GM20000 (cell line): ENCODE data around the gene GAGE10.
"Not testable (repeated sequence)": the region's sequence is repeated elsewhere in the genome, so short reads cannot be mapped to it uniquely, and the experiment has no call there.

Experiments
- DNase-seq: peaks from one replicate; pipeline ENCODE4 v3.0.0; 2012; ENCODE audit warnings: low spot score
- TF ChIP-seq, protein P1 (sequence below): IDR thresholded peaks from 2 replicates; pipeline ENCODE4 v1.5.1; 2012; ENCODE audit warnings: mild to moderate bottlenecking, control low read depth; ENCODE audit errors: extremely low read depth, missing control alignments

GAGE10 gene

DNA sequence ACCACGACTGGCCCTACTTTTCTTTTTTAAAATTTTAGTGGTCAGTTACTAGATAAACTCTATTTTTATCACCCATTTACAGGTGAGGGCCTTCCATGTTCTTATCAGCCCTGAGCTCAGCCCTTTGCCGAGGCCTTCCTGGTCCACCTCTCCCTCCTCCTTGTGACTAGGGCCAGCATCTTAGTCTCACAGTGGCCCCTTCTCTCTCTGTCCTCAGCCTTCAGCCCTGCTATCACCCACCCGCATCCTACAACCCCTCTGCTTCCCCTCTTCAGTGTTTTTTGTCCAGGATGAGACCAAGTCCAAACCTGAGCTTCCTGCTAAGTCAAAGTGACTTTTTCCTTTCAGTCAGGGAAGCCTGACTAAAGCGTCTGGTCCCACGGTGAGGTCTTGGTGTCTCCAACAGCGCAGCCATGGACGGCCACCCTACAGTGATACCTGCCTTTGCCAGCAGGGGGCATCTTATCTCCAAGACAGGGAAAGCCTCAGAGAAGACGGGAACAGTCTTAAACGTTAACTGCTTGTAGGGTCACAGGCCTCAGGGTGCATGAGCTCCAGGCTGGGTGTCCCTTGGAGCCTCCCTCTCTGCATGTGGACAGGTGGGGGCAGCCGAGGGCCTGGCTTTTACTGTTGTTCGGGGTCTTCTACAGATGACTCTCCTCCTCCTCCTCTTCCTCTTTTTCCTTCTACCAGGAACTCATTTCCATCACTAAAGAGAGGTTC, 11.7 kb upstream of the GAGE10 start:
- peak; percentile 37 for DNase-seq
- TF ChIP-seq, protein P1, sequence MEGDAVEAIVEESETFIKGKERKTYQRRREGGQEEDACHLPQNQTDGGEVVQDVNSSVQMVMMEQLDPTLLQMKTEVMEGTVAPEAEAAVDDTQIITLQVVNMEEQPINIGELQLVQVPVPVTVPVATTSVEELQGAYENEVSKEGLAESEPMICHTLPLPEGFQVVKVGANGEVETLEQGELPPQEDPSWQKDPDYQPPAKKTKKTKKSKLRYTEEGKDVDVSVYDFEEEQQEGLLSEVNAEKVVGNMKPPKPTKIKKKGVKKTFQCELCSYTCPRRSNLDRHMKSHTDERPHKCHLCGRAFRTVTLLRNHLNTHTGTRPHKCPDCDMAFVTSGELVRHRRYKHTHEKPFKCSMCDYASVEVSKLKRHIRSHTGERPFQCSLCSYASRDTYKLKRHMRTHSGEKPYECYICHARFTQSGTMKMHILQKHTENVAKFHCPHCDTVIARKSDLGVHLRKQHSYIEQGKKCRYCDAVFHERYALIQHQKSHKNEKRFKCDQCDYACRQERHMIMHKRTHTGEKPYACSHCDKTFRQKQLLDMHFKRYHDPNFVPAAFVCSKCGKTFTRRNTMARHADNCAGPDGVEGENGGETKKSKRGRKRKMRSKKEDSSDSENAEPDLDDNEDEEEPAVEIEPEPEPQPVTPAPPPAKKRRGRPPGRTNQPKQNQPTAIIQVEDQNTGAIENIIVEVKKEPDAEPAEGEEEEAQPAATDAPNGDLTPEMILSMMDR, result peak; percentile 51

DNA sequence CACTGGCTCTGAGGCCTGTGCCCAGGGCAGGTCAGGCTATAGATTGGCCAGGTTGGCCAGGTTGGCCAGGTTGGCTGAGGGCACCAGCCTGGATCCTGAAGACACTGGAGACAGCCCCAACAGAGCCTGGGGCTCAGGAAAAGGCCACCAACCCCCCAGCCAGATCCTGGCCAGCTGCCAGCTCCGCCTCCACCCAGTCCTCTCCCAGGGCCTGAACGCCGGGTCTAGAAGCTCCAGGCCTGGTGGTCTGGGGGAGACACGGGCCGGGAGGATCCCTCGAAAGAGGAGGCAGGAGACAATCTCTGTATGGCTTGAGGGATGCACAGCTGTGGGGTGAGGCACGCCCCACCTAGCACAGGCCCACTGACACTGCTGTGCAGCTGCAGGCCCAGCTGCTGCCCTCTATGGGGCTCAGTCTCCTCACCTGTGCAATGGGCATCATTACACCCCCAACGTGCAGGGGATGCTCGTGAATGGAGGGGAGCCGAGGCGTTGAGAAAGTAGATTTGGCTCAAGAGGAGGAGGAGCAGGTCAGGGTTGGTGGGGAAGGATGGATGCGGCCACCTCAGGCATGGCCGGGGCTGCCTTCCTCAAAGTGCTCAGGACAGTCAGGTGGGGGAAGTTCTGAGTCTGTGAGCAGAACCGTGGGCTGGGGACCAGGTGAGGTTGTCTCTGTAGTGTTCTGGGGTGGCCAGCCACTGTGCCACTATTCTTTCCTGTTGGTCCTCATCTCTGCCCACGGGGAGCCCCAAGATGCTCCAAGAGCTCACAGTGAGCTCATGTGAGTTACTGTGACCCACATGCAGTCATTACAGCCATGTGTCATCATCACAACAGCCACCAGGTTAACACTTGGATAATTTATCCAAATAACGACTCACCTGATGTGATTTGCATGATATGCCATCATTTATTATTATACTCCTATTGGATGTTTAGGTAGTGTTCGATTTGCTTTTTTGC, 10.8 kb upstream of the GAGE10 start:
- no peak for DNase-seq
- TF ChIP-seq, protein P1, result no peak

DNA sequence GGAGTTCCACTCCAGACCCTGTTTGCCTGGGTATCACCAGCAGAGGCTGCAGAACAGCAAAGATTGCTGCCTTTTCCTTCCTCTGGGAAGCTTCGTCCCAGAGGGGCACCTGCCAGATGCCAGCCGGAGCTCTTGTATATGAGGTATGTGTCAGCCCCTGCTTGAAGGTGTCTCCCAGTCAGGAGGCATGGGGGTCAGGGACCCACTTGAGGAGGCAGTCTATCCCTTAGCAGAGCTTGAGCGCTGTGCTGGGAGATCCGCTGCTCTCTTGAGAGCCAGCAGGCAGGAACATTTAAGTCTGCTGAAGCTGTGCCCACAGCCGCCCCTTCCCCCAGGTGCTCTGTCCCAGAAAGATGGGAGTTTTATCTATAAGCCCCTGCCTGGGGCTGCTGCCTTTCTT, 4.2 kb upstream of the GAGE10 start:
- DNase-seq, result not testable (repeated sequence)

DNA sequence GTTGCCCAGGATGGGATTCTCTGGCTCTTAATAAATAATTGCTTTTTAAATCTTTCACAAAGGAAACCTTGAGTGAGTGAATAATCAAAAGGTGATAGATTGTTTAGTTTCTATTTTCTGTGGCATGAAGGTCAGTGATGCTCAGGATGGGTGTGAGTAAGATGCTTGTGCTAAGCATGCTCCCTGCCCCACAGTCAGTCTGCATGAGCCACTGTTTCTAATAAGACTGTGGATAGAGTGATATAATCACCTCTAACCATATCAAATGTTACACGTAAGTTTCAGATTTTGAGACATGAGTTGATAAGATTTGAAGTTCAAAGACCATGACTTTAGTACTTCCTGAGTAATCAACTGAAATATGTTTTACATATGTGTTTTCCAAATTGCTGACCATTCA, 2.7 kb upstream of the GAGE10 start:
- TF ChIP-seq, protein P1, result no peak
- no peak for DNase-seq

DNA sequence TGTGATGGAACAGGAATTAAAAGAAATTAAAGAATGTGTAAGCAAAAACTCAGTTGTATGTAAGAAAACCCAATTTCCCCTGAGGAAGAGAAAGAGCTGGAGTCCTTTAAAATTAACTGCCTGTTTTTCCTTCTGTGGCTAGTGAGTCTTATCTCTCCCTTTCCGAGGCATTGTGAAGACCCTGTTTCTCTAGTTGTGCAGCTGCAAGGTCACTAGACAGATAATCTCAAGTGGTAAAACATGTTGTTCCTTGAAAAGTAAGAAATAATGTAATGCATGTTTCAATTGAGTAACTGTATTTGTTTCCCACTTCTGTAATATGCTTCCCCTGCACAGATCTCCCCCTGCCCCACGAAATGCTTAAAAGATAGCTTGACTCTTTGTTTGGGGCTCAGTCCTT, 4.3 kb downstream of the GAGE10 start:
- not testable (repeated sequence) for DNase-seq

DNA sequence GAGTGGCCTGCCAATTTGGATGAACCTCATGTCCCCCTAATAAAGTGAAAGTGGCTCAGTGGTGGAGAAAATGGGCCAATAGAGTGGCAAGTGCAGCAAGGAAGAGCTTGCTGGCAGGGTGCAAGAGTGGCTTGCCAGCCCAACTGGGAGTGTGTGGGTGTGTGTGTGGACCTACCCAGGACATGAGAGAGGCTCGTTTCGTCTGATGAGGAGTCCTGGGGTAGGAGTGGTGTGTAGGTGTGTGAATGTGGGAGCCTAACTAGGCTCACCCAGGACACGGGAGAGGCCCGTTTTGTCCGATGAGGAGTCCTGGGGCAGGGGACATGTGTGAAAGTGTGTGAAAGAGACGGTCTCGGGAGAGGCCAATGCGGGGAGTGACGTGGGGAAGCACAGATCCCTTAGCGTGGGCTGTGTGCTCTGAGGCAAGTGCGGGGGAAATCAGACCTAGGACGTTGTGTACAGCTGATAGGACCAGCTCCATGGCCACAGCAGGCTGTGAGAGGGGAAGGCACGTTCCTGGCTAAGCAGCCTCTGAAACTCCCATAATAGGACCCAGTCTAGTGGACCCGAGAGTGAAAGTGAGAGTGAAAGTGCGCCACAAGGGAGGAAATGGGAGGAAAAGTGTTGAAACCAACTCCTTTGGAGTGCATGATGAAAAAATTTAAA, 5.3 kb downstream of the GAGE10 start:
- TF ChIP-seq, protein P1, result no peak
- no peak for DNase-seq

DNA sequence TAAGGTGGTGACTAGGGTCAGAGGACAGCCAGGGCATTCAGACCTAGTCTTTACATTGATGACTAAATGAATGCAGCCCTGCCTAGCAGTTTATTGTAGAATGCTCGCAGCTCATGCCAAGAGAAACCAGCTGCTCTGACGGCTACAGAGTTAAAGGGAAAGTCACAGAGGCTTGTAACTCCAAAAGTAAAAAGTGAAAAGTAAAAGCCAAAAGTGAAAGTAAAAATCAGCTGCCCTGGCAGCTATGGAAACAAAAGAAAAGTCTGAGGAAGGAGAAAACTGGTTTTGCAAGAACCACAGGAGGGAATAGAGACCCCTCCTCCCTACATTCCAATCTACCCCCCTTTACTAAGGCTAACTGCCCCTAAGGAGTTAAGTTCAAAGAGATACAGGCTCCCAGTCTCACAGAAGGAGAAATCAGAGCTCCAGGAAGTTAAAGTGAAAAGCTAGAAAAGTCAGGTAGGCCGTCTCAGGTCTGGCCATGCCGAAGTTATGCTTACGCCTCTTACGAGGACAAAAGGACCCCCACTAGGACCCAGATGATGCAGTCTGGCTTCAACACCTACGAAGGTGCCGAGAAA, 6.0 kb downstream of the GAGE10 start:
- DNase-seq, result no peak
- TF ChIP-seq, protein P1, result no peak

DNA sequence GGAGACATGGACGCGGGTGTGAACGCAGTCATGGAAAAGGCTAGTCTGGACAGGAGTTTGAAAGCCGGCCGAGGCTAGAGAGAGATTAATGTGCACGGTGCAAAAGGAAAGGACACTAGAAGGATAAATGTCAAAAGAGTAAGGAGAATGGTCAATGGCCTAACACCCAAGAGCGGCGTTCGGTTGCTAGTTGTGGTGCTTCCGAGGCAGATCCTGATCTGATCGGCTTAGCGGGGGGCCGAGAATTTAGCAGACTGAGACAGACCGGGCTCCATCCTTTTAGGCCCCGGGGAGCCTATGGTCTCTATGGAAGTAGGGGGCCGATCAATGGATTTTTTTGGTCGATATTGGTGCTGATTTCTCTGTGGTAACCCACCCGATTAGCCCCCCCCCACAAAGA, 6.9 kb downstream of the GAGE10 start:
- DNase-seq, result no peak
- TF ChIP-seq, protein P1, result no peak
